Measurements from ENCODE around the gene MXD3. TPM values are rescaled to one million over a fixed set of nuclear protein-coding genes. Genes with fewer than 3 reads are reported as not detected.
"Not testable (repeated sequence)": the region's sequence is repeated elsewhere in the genome, so short reads cannot be mapped to it uniquely, and the experiment has no call there.

The MXD3 gene
- 1.0 and 6.6 TPM in 2 replicates for total RNA-seq
- polyA plus RNA-seq, result 1.8 and 3.4 TPM in 2 replicates
- 3.6 and 9.8 TPM in 2 replicates for polyA plus RNA-seq (2012)
- polyA minus RNA-seq (ENCODE audit: low replicate concordance), result 1.2 and 1.5 TPM in 2 replicates

- Histone ChIP-seq H3K36me3 (ENCODE audit: control insufficient read depth, insufficient read depth, low read length) (peaks cover 13% of the 10 kb centered on the region), H3K9ac (ENCODE audit: insufficient read depth, low read length) (peak within 1 kb of the TSS; percentile 57), H2AFZ (ENCODE audit: low read length) (no peak within 1 kb of the TSS), H3K4me3 (replicated peaks in 1 of 4; ENCODE audit: control extremely low read depth in 1 of 4, insufficient read depth in 1 of 4, low read depth in 3 of 4, low read length in 4 of 4) (peak within 1 kb of the TSS; percentile 58 to 70 (median 66)), H3K79me2 (ENCODE audit: control insufficient read depth, insufficient read depth, low read length) (peaks cover 21% of the 10 kb centered on the region), H4K20me1 (ENCODE audit: control insufficient read depth, extremely low read depth, insufficient read depth, low read length) (no peaks in the 10 kb centered on the region), H3K9me3 (ENCODE audit: control insufficient read depth, insufficient read depth, low read depth, low read length) (no peaks in the 10 kb centered on the region), H3K27me3 (ENCODE audit: control insufficient read depth, insufficient read depth, low read length) (no peaks in the 10 kb centered on the region), H3K27ac (ENCODE audit: insufficient read depth, low read length) (peak within 1 kb of the TSS; percentile 81), H3K4me2 (ENCODE audit: extremely low read depth, insufficient read depth, low read length) (peak within 1 kb of the TSS; percentile 96), H3K4me1 (ENCODE audit: control insufficient read depth, extremely low read depth, insufficient read depth, low read length) (peaks cover 14% of the 10 kb centered on the region)
- DNase-seq (ENCODE audit: low read depth in 2 of 2), result peak; percentile 90 to 91
- TF ChIP-seq CTCF (conservative IDR thresholded peaks at IDR 0.05 in 1 of 2, IDR thresholded peaks at IDR 0.05 in 1 of 2; ENCODE audit: low read depth in 1 of 2, low read length in 2 of 2) (no peak), EZH2 (IDR thresholded peaks at IDR 0.05; ENCODE audit: low read length, missing control alignments) (no peak)
Measured at GRCh38 chr5:177311723-177312648, at the start of gene MXD3. TSS of gene MXD3 (minus strand) at chr5:177311898. CDS start at chr5:177311830, 68 bp downstream.

GRCh38 chr5:177360740-177361139 is 49.0 kb upstream of the MXD3 start:
- H3K4me3 ChIP-seq (replicated peaks in 1 of 4; ENCODE audit: control extremely low read depth in 1 of 4, insufficient read depth in 1 of 4, low read depth in 3 of 4, low read length in 4 of 4); H3K9ac ChIP-seq (ENCODE audit: insufficient read depth, low read length); H3K36me3 ChIP-seq (ENCODE audit: control insufficient read depth, insufficient read depth, low read length); H3K9me3 ChIP-seq (ENCODE audit: control insufficient read depth, insufficient read depth, low read depth, low read length); H3K79me2 ChIP-seq (ENCODE audit: control insufficient read depth, insufficient read depth, low read length); H2AFZ ChIP-seq (ENCODE audit: low read length); DNase-seq (ENCODE audit: low read depth in 2 of 2); H3K4me2 ChIP-seq (ENCODE audit: extremely low read depth, insufficient read depth, low read length); H3K27ac ChIP-seq (ENCODE audit: insufficient read depth, low read length); H3K4me1 ChIP-seq (ENCODE audit: control insufficient read depth, extremely low read depth, insufficient read depth, low read length); H4K20me1 ChIP-seq (ENCODE audit: control insufficient read depth, extremely low read depth, insufficient read depth, low read length): not testable (repeated sequence)
- H3K27me3 ChIP-seq (ENCODE audit: control insufficient read depth, insufficient read depth, low read length), result peaks cover 17% of the 10 kb centered on the region

GRCh38 chr5:177359860-177360259 is 48.2 kb upstream of the MXD3 start:
- Histone ChIP-seq H4K20me1 (ENCODE audit: control insufficient read depth, extremely low read depth, insufficient read depth, low read length) (no peaks in the 10 kb centered on the region), H3K27ac (ENCODE audit: insufficient read depth, low read length) (no peak overlapping the region), H3K9ac (ENCODE audit: insufficient read depth, low read length) (no peak overlapping the region), H2AFZ (ENCODE audit: low read length) (no peak overlapping the region), H3K79me2 (ENCODE audit: control insufficient read depth, insufficient read depth, low read length) (no peaks in the 10 kb centered on the region), H3K4me3 (replicated peaks in 1 of 4; ENCODE audit: control extremely low read depth in 1 of 4, insufficient read depth in 1 of 4, low read depth in 3 of 4, low read length in 4 of 4) (no peak overlapping the region), H3K4me1 (ENCODE audit: control insufficient read depth, extremely low read depth, insufficient read depth, low read length) (no peaks in the 10 kb centered on the region), H3K27me3 (ENCODE audit: control insufficient read depth, insufficient read depth, low read length) (peaks cover 17% of the 10 kb centered on the region), H3K36me3 (ENCODE audit: control insufficient read depth, insufficient read depth, low read length) (no peaks in the 10 kb centered on the region), H3K9me3 (ENCODE audit: control insufficient read depth, insufficient read depth, low read depth, low read length) (no peaks in the 10 kb centered on the region), H3K4me2 (ENCODE audit: extremely low read depth, insufficient read depth, low read length) (no peak overlapping the region)
- DNase-seq (ENCODE audit: low read depth in 2 of 2), result no peak
- TF ChIP-seq EZH2 (IDR thresholded peaks at IDR 0.05; ENCODE audit: low read length, missing control alignments), result no peak
- TF ChIP-seq CTCF (conservative IDR thresholded peaks at IDR 0.05 in 1 of 2, IDR thresholded peaks at IDR 0.05 in 1 of 2; ENCODE audit: low read depth in 1 of 2, low read length in 2 of 2), result no peak
